HepG2 (cell line): ENCODE data around the gene BID. TPM values are rescaled to one million over a fixed set of nuclear protein-coding genes. Genes with fewer than 3 reads are reported as not detected.

Source experiments
- ATAC-seq: fragments of 200-7000 bp; cut with Tn5 transposase; 3 replicates; pipeline ENCODE4 v1.9.1; 2020; ENCODE audit warnings: mild to moderate bottlenecking, moderate library complexity
- BruUV-seq: library from RNA; stranded (reverse); fragments of 400-500 nt; replicated peaks from 2 replicates; lab custom pipeline; 2021; lab: Mats Ljungman, UMichigan
- CTCF ChIA-PET: fragments of 300-600 bp; formaldehyde crosslinking; extraction: SDS; loops from one replicate; lab custom pipeline; 2021; ENCODE audit warnings: low total read pairs, inconsistent platforms, low intra/inter-chr PET ratio; lab: Yijun Ruan, JAX
- POLR2A ChIA-PET: fragments of 350-600 bp; sonication (Branson Sonifier 250); formaldehyde crosslinking; loops from one replicate; lab custom pipeline; 2020; ENCODE audit warnings: antibody characterized with exemption, inconsistent platforms; lab: Yijun Ruan, JAX
- DNase-seq: peaks from one replicate; pipeline ENCODE4 v3.0.0-alpha.2; 2015; ENCODE audit warnings: low spot score
- FAIRE-seq: peaks from 3 replicates; lab custom pipeline; 2011; peaks lifted over from hg19 to GRCh38; lab: Jason Lieb, UNC
- H2AFZ ChIP-seq: one replicate; pipeline ENCODE4 v1.6.1; 2011; ENCODE audit warnings: low read length, inconsistent platforms
- H3K27ac ChIP-seq: fragments of 300-600 bp; 3 replicates; pipeline ENCODE4 v1.8.0; 2011; ENCODE audit warnings: mixed run types, mild to moderate bottlenecking, mixed read lengths, low read length, inconsistent platforms; ENCODE audit not compliant: insufficient read depth; ENCODE audit errors: extremely low read length
- H3K27me3 ChIP-seq, 2 experiments: fragments of 200-600 bp in 1 of 2; 2 replicates in 1 of 2; 3 replicates in 1 of 2; pipeline versions ENCODE4 v1.6.0 to v1.8.0; 2011; ENCODE audit warnings: low read length in 2 of 2, mild to moderate bottlenecking in 2 of 2, moderate library complexity in 2 of 2, inconsistent platforms in 1 of 2; ENCODE audit not compliant: insufficient read depth in 2 of 2, control insufficient read depth in 1 of 2
- H3K36me3 ChIP-seq, 2 experiments: fragments of 200-600 bp in 1 of 2; replicated peaks in 1 of 2; 2 replicates in 1 of 2; 3 replicates in 1 of 2; pipeline versions ENCODE4 v1.5.1 to v1.8.0; 2011; ENCODE audit warnings: low read length in 2 of 2, inconsistent platforms in 1 of 2; ENCODE audit not compliant: insufficient read depth in 2 of 2, control insufficient read depth in 1 of 2
- H3K4me1 ChIP-seq: 2 replicates; pipeline ENCODE4 v1.5.1; 2012; ENCODE audit warnings: low read length, inconsistent platforms; ENCODE audit not compliant: insufficient read depth
- H3K4me2 ChIP-seq: 2 replicates; pipeline ENCODE4 v1.6.0; 2011; ENCODE audit warnings: low read depth, low read length, inconsistent platforms
- H3K4me3 ChIP-seq, 3 experiments: fragments of 200-600 bp in 1 of 3; sonication (generic), shearing (Covaris generic) in 1 of 3; replicated peaks in 1 of 3; 2 replicates each; pipeline ENCODE4 v1.5.1; 2011 to 2016; ENCODE audit warnings: low read length in 3 of 3, inconsistent platforms in 2 of 3, low read depth in 2 of 3, mild to moderate bottlenecking in 2 of 3, control low read depth in 1 of 3, mixed read lengths in 1 of 3; ENCODE audit not compliant: insufficient read depth in 1 of 3
- H3K79me2 ChIP-seq: one replicate; pipeline ENCODE4 v1.6.1; 2011; ENCODE audit warnings: low read length, inconsistent platforms; ENCODE audit not compliant: insufficient read depth
- H3K9ac ChIP-seq: 2 replicates; pipeline ENCODE4 v1.6.0; 2011; ENCODE audit warnings: mild to moderate bottlenecking, low read depth, low read length, inconsistent platforms; ENCODE audit not compliant: insufficient read depth
- H3K9me3 ChIP-seq: 2 replicates; pipeline ENCODE4 v1.5.1; 2012; ENCODE audit warnings: mild to moderate bottlenecking, low read length
- H4K20me1 ChIP-seq: 2 replicates; pipeline ENCODE4 v1.6.0; 2011; ENCODE audit warnings: inconsistent platforms, mild to moderate bottlenecking, low read length, moderate library complexity; ENCODE audit not compliant: insufficient read depth
- AKAP8 ChIP-seq: sonication (generic); formaldehyde crosslinking; IDR thresholded peaks from 2 replicates; pipeline ENCODE4 v1.5.1; 2020; ENCODE audit warnings: mild to moderate bottlenecking, missing genetic modification reagents
- CBX1 ChIP-seq: IDR thresholded peaks from one replicate; pipeline ENCODE4 v1.6.1; 2016; ENCODE audit warnings: antibody characterized with exemption, low read depth
- CHD2 ChIP-seq: IDR thresholded peaks from 2 replicates; pipeline ENCODE4 v1.6.1; 2011; ENCODE audit warnings: low read depth, low read length, improper control_type of control experiment
- FIP1L1 ChIP-seq: fragments of 200-400 bp; formaldehyde crosslinking; IDR thresholded peaks from 2 replicates; pipeline ENCODE4 v1.6.1; 2018; ENCODE audit warnings: low read depth, mild to moderate bottlenecking, low read length, moderate library complexity, borderline replicate concordance; ENCODE audit not compliant: insufficient read depth
- FOXA1 ChIP-seq, 2 experiments: fragments of 450-650 bp in 1 of 2; sonication (generic) in 1 of 2; formaldehyde crosslinking in 1 of 2; IDR thresholded peaks; 2 replicates each; pipeline versions ENCODE4 v1.4.0 to v1.6.1; 2016 to 2020; ENCODE audit warnings: missing genetic modification reagents in 1 of 2
- KAT8 ChIP-seq: IDR thresholded peaks from 2 replicates; pipeline ENCODE4 v1.6.1; 2016; ENCODE audit warnings: missing genetic modification reagents, missing compliant biosample characterization
- TBX2 ChIP-seq: sonication (generic); formaldehyde crosslinking; IDR thresholded peaks from 2 replicates; pipeline ENCODE4 v1.5.0; 2020; ENCODE audit warnings: missing genetic modification reagents, mild to moderate bottlenecking, borderline replicate concordance
- TOPORS ChIP-seq: sonication (generic); formaldehyde crosslinking; IDR thresholded peaks from 2 replicates; pipeline ENCODE4 v1.8.0; 2023; ENCODE audit warnings: mild to moderate bottlenecking, missing genetic modification reagents
- ZFP36L1 ChIP-seq: sonication (generic); formaldehyde crosslinking; IDR thresholded peaks from 2 replicates; pipeline ENCODE4 v1.8.0; 2022; ENCODE audit warnings: mild to moderate bottlenecking, missing genetic modification reagents, moderate library complexity
- ZNF34 ChIP-seq: sonication (generic); formaldehyde crosslinking; IDR thresholded peaks from 2 replicates; pipeline ENCODE4 v1.4.0; 2020; ENCODE audit warnings: mild to moderate bottlenecking, missing genetic modification reagents, borderline replicate concordance
- ZNF562 ChIP-seq: sonication (generic); formaldehyde crosslinking; IDR thresholded peaks from 2 replicates; pipeline ENCODE4 v1.8.0; 2022; ENCODE audit warnings: missing genetic modification reagents, borderline replicate concordance
- ZNF749 ChIP-seq: sonication (generic); formaldehyde crosslinking; IDR thresholded peaks from 2 replicates; pipeline ENCODE4 v1.8.0; 2022; ENCODE audit warnings: mild to moderate bottlenecking, missing genetic modification reagents, moderate library complexity, borderline replicate concordance
- WGBS: methylation state at CpG from one replicate; pipeline ENCODE4 v1.1.6; 2017; ENCODE audit warnings: low lambda C conversion rate; 5-methylcytosine and 5-hydroxymethylcytosine counted together
- in situ Hi-C: cut with HindIII; loops from 2 replicates; pipeline ENCODE4 v1.10.0; 2017; ENCODE audit warnings: low pct_unique_long_range_greater_than_20kb; ENCODE audit not compliant: extremely low pct_ligation_motif_present
- intact Hi-C: fragments of 100-400 bp; cut with micrococcal nuclease; formaldehyde crosslinking; loops from one replicate; pipeline ENCODE4 v1.10.0; 2022; ENCODE audit not compliant: unreplicated experiment
- polyA plus RNA-seq, 8 experiments: library from polyadenylated mRNA; depleted of rRNA in 3 of 8; stranded (reverse) in 7 of 8; unstranded in 1 of 8; fragments of >200 nt; fragmentation: Illumina TruSeq in 4 of 8; extraction: Trizol in 4 of 8; gene quantifications; 2 replicates each; pipeline versions ENCODE4 v1.2.1 to v1.2.3, GENCODE V29; 2011 to 2016; ENCODE audit warnings: low read depth in 4 of 8, missing spikeins in 1 of 8, mixed read lengths in 1 of 8; ENCODE audit not compliant: insufficient read depth in 1 of 8
- total RNA-seq, 5 experiments: library from RNA; depleted of rRNA; stranded (reverse); fragments of >200 nt; fragmentation: Illumina TruSeq; extraction: Trizol; gene quantifications; 2 replicates each; pipeline ENCODE4 v1.2.3, GENCODE V29; 2016; ENCODE audit warnings: low read depth in 1 of 5
- TF ChIP-seq, protein P1 (sequence below): sonication (generic); formaldehyde crosslinking; conservative IDR thresholded peaks from 2 replicates; pipeline ENCODE4 v1.5.0; 2020; ENCODE audit warnings: missing genetic modification reagents
- TF ChIP-seq, protein P2 (sequence below): sonication (generic); formaldehyde crosslinking; IDR thresholded peaks from 2 replicates; pipeline ENCODE4 v1.4.0; 2020; ENCODE audit warnings: missing genetic modification reagents
- TF ChIP-seq, protein P3 (sequence below): sonication (generic); formaldehyde crosslinking; IDR thresholded peaks from 2 replicates; pipeline ENCODE4 v1.4.0; 2020; ENCODE audit warnings: mild to moderate bottlenecking, missing genetic modification reagents

Gene BID
- total and polyA plus RNA-seq, 2 of the 13 experiments (the other 11 are each of a cell fraction or from before 2014, with no cell fraction given): 35.3 to 51.7 TPM

DNA sequence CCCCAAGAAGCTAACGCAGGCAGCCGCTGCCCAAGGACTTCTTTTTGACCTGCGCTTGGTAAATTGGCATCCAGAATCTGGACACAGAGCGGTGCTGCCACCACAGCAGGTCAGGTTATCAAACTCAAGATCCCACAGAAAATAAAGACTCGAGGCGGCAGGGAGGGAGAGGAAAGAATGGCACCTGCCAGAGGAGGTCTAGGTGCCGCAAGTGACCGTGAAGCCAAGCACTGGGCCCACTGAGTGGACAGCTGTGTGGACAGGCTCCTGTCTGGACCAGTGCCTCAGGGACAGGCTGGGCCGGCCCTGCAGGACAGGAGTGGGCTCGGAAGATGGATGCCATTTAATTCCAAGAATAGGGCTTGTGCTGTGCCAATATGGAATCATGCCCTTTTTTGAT, 27.4 kb downstream of the BID start:
- ChIA-PET CTCF (no interaction called here), POLR2A (no interaction called here)
- Histone ChIP-seq H3K4me2 (no peak overlapping the region), H3K9me3 (no peaks in the 10 kb centered on the region), H3K36me3 (peaks cover 0 to 1% of the 10 kb centered on the region in 2 experiments; a peak in 1 of 5 replicates), H3K27ac (no peak overlapping the region), H3K9ac (no peak overlapping the region), H3K4me3 (no peak overlapping the region), H3K27me3 (no peaks in the 10 kb centered on the region; a peak in 1 of 5 replicates), H4K20me1 (no peaks in the 10 kb centered on the region), H3K4me1 (no peaks in the 10 kb centered on the region), H2AFZ (no peak overlapping the region), H3K79me2 (no peaks in the 10 kb centered on the region)
- WGBS: 92% methylated on average over 9 of the region's 10 CpGs
- ATAC-seq (no peak), FAIRE-seq (no peak), DNase-seq (no peak)
- no peak for TF ChIP-seq TBX2
- TF ChIP-seq ZNF34 (CRISPR knock-in tag): no peak
- TF ChIP-seq CHD2: no peak
- TF ChIP-seq FIP1L1: no peak
- TF ChIP-seq, protein P1, sequence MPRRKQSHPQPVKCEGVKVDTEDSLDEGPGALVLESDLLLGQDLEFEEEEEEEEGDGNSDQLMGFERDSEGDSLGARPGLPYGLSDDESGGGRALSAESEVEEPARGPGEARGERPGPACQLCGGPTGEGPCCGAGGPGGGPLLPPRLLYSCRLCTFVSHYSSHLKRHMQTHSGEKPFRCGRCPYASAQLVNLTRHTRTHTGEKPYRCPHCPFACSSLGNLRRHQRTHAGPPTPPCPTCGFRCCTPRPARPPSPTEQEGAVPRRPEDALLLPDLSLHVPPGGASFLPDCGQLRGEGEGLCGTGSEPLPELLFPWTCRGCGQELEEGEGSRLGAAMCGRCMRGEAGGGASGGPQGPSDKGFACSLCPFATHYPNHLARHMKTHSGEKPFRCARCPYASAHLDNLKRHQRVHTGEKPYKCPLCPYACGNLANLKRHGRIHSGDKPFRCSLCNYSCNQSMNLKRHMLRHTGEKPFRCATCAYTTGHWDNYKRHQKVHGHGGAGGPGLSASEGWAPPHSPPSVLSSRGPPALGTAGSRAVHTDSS (CRISPR knock-in tag): no peak
- no peak for TF ChIP-seq CBX1
- no peak for TF ChIP-seq ZNF562 (CRISPR knock-in tag)
- in situ Hi-C loops (no loop called here), intact Hi-C loops (no loop called here)
- no TSS peak for BruUV-seq

DNA sequence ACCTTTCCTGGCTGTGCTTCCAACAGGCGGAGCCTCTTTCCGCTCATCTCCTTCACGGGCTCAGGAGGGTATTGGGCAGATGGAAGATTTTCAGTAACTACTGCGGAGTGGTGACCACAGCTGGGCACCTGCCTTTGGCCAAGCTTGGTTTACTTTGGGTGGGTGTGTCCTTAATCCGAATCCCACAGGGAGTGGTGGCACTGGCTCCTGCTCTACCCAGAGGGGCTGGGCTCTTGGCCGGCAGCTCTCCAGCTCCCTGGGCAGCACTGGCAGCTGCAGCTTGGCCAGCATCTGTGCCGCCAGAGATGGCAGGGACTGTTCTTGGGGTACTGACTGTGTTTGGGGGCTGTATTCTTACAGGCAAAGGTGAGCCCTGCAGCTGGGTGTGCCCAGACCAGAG, 29.8 kb downstream of the BID start:
- H2AFZ ChIP-seq: no peak overlapping the region
- no peak overlapping the region for H3K4me2 ChIP-seq
- intact Hi-C loops: loop anchor here (5.0 kb wide), 1 partner anchor 187 kb away; no protein-coding TSS in a partner anchor
- POLR2A ChIA-PET: interaction anchor here (0.9 kb wide), 1 partner anchor 36 kb away, joined by 3 read pairs; no protein-coding TSS in a partner anchor
- no peaks in the 10 kb centered on the region for H3K79me2 ChIP-seq
- no peak overlapping the region for H3K4me3 ChIP-seq
- no peaks in the 10 kb centered on the region for H4K20me1 ChIP-seq
- H3K27ac ChIP-seq: no peak overlapping the region
- DNase-seq (no peak), FAIRE-seq (no peak), ATAC-seq (no peak)
- peaks cover 2 to 4% of the 10 kb centered on the region in 2 experiments; a peak in 3 of 5 replicates for H3K36me3 ChIP-seq
- CTCF ChIA-PET: no interaction called here
- H3K9ac ChIP-seq: no peak overlapping the region
- no peaks in the 10 kb centered on the region for H3K4me1 ChIP-seq
- no TSS peak for BruUV-seq
- H3K9me3 ChIP-seq: no peaks in the 10 kb centered on the region
- H3K27me3 ChIP-seq: no peaks in the 10 kb centered on the region
- in situ Hi-C loops: loop anchor here (5.0 kb wide), 1 partner anchor 38 kb away; no protein-coding TSS in a partner anchor
- WGBS: 98% methylated on average over 5 of the region's 7 CpGs
- no peak for TF ChIP-seq TOPORS (CRISPR knock-in tag)
- no peak for TF ChIP-seq FOXA1 (IDR thresholded peaks at IDR 0.05)
- no peak for TF ChIP-seq FOXA1 (CRISPR knock-in tag; IDR thresholded peaks at IDR 0.05)
- TF ChIP-seq, protein P2, sequence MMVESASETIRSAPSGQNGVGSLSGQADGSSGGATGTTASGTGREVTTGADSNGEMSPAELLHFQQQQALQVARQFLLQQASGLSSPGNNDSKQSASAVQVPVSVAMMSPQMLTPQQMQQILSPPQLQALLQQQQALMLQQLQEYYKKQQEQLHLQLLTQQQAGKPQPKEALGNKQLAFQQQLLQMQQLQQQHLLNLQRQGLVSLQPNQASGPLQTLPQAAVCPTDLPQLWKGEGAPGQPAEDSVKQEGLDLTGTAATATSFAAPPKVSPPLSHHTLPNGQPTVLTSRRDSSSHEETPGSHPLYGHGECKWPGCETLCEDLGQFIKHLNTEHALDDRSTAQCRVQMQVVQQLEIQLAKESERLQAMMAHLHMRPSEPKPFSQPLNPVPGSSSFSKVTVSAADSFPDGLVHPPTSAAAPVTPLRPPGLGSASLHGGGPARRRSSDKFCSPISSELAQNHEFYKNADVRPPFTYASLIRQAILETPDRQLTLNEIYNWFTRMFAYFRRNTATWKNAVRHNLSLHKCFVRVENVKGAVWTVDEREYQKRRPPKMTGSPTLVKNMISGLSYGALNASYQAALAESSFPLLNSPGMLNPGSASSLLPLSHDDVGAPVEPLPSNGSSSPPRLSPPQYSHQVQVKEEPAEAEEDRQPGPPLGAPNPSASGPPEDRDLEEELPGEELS (CRISPR knock-in tag): no peak
- TF ChIP-seq KAT8 (CRISPR knock-in tag): no peak
- TF ChIP-seq AKAP8 (CRISPR knock-in tag): no peak
- no peak for TF ChIP-seq ZFP36L1 (CRISPR knock-in tag)
- no peak for TF ChIP-seq ZNF749 (CRISPR knock-in tag)
- TF ChIP-seq, protein P3, sequence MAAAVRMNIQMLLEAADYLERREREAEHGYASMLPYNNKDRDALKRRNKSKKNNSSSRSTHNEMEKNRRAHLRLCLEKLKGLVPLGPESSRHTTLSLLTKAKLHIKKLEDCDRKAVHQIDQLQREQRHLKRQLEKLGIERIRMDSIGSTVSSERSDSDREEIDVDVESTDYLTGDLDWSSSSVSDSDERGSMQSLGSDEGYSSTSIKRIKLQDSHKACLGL (CRISPR knock-in tag): no peak
